ENCODE measurements around the gene EOMES.
"Not testable (repeated sequence)": the region's sequence is repeated elsewhere in the genome, so short reads cannot be mapped to it uniquely, and the experiment has no call there.

The EOMES gene

GRCh38 chr3:27721717-27722564, at the start of gene EOMES:
Gene EOMES (minus strand): TSS chr3:27722323. CDS start chr3:27722294, 29 bp downstream.
- no peak for DNase-seq (ENCODE audit: low spot score)

DNA sequence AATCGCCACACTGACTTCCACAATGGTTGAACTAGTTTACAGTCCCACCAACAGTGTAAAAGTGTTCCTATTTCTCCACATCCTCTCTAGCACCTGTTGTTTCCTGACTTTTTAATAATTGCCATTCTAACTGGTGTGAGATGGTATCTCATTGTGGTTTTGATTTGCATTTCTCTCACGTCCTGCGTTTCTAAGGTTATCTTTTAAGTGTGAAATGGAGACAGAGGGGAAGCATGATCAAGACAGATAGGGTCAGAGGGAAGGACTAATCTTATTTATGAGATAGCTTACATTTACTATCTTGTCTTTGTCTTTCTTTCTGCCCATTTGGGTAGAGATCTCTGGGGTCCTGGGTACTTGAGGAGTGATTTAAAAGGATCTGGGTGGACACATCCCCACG, 48.3 kb upstream of the EOMES start:
- not testable (repeated sequence) for DNase-seq (ENCODE audit: low spot score)

GRCh38 chr3:27767000-27767399, 44.9 kb upstream of the EOMES start:
- no peak for DNase-seq (ENCODE audit: low spot score)

DNA sequence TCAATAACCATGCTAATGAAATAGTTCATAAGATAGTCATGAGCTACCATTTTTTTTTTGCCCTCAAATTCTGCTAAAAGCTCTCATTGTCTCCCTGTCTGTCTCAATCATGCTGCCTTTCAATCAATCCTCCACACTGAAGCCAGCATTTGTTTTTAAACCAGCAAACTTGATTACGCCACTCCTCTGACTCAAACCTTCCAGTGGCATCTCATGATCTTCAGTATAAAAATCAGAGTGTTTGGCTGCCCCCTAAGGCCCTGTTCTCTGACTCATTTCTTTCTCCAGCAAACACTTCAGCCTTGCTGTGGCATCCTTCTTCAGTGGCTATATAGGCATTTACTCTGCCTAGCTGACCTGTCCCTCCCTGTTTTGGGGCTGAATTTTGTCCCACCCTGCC, 36.0 kb upstream of the EOMES start:
- no peak for DNase-seq (ENCODE audit: low spot score)

DNA sequence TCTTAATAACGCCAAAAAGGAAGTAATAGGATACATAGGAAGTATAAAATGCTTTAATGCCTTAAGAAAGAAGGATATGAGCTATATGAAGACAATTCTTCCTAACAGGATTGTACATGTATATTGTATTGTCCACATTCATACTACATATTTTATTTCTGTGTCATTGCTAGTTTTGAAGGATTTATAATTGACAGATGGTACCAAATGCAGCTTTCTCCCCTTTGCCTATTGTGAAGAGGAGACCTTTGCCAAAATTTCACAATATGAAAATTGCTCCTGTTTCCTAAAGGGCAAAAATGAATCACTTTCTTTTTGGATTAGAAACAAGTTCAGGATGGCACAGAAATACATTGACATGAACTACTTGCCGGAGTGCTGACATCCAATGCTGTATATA, 34.8 kb upstream of the EOMES start:
- no peak for DNase-seq (ENCODE audit: low spot score)

- no peak for DNase-seq (ENCODE audit: low spot score)
Measured at GRCh38 chr3:27752926-27753325, 30.8 kb upstream of the EOMES start.

- DNase-seq (ENCODE audit: low spot score) = no peak
Measured at GRCh38 chr3:27749643-27750042, 27.5 kb upstream of the EOMES start.

- DNase-seq (ENCODE audit: low spot score) = no peak
Measured at GRCh38 chr3:27746838-27747237, 24.7 kb upstream of the EOMES start.

DNA sequence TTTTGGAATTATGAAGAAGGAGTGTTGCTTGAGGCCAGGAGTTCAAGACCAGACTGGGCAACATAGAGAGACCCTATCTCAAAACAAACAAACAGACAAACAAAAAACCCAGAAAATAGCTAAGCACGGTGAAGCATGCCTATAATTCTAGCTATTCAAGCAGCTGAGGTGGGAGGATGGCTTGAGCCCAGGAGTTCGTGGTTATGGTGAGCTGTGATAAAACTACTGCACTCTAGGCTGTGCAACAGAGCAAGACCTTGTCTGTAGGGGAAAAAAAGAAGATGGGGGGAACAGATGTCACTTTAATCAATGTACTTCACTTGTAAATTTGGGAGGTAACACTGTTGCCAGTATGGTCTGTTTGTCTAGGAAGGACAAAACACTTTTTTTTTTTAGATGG, 18.7 kb upstream of the EOMES start:
- no peak for DNase-seq (ENCODE audit: low spot score)

GRCh38 chr3:27737091-27737490, 15.0 kb upstream of the EOMES start:
- no peak for DNase-seq (ENCODE audit: low spot score)

- no peak for DNase-seq (ENCODE audit: low spot score)
Measured at GRCh38 chr3:27730774-27731659, 8.9 kb upstream of the EOMES start.

GRCh38 chr3:27729748-27730611, 7.9 kb upstream of the EOMES start:
- DNase-seq (ENCODE audit: low spot score) = no peak

- no peak for DNase-seq (ENCODE audit: low spot score)
Measured at GRCh38 chr3:27729325-27729724, 7.2 kb upstream of the EOMES start.

DNA sequence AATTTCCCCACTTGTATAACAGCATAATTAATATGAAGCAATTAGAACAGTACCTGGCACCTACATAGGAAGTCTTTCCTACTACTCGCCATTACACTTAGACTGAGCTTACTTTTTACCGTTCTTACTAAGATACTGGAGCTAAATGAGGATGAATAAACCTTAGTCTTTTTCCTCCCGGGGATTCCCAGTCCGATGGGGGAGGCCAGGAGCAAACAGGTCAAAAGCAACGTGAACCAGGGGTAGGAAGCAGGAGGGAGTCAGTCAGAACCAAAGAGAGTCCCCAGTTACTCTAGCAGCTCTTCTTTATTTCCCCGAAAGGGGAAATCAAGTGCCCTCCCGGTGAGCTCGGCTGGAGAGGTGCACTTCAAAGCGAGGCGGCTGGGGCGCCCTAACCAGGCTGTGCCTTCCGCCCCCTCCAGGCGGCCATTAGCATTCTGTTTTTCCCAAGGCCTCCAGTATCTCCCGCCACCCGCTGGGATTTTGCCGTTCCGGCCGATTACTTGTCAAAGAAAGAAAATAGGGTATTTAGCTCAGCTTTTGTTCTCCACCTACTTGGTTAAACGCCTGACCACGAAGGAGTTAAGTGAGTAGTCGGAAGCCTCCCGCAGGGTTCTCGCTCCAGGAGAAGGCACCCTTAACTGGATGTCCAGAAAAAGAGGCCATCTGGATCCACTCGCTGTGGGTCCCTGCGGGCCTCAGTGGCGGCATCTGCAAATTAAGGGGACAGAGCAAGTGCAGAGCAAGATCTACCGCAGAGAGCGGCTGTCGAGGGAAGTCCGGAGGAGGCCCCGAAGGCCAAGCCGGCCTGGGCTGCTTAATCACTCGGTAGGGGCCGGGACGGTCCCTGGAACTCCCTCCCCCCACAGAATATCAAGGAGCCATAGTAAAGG, 6.3 kb upstream of the EOMES start:
- no peak for DNase-seq (ENCODE audit: low spot score)

DNA sequence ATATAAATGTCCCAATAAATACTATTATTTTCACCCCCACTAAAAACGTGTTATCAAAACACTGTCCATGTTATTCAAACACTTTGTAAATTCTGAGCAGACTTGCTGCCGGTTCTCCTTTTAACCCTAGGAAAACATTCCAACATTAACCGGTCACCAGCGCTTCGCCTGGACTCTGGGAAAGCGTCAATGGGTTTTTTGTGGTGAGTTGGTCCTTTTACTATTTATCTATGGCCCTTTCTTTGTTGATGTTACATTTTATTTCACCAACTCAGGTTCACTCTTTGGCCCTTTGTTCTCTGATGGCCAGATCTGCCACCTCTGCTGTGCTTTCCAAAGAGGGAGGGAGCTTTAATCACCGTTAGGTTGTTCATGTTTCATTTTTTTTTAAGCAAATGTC, 4.1 kb upstream of the EOMES start:
- no peak for DNase-seq (ENCODE audit: low spot score)

DNA sequence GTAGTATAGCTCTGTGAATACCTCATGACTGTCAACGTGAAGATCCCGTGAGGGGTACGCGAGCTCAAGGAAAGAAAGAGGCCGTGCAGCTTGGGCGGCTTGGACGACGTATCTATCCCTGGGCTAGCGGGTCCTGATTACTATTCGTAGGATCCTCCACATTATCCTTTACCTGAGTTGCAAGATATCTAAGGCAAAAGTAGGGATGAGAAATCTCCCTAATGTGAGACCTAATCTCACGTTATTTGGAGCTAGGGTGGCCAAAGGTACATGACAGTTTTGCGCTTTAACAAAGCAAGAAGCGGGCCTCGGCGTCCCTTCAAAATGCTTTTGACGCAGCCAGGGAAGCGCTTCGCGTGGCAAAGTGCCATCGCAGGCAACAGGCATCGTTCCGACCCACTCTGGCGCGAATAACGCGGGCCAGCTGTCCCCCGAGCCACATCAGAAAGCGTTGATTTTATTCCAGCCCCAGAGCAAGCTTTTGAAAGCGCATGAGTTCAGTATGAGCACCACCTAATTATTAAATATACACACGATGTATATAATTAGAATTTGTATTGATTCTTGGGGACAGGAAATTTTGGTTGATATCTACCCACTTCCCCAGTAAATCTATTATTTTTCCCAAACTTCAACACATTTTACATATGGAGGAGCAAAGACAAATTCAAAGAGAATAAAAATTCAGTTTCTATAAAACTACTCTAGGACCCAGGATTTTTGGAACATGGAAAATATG, 2.5 kb upstream of the EOMES start:
- no peak for DNase-seq (ENCODE audit: low spot score)

GRCh38 chr3:27723815-27724458, 1.8 kb upstream of the EOMES start:
- DNase-seq (ENCODE audit: low spot score) = no peak

GRCh38 chr3:27723456-27723814, 1.3 kb upstream of the EOMES start:
- no peak for DNase-seq (ENCODE audit: low spot score)

GRCh38 chr3:27723001-27723445, 900 bp upstream of the EOMES start:
- no peak for DNase-seq (ENCODE audit: low spot score)
